ENCODE measurements around the gene LTBP2.

LTBP2 gene

DNA sequence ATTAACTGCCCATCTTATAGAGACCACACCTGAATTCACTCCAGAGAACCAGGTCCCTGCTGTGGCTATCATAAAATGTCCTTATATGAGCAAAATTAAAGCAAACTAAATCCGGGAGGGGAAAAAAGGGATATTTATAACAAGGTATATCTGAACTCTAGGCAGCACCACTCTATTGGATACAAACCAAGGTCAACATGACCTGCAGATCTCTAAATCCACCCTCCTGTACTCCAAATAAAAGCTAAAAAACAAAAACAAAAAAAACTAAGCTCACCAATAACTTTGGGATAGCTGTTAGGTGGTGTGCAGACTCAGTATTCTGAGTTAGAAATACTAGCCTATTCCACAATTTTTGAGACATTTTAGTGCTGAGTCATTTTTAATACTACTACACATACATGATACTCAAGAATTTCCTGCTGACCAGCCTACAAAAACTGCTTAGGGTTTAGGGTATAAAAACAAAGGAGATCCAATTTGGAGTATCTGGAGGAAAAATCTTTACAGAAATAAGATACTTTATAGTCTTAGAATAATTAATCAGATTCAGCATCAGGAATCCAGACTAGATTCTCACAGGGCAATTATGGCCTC is 46.6 kb upstream of the LTBP2 start:
- Histone ChIP-seq H3K4me1 (ENCODE audit: control insufficient read depth, low read length) (no peaks in the 10 kb centered on the region), H3K36me3 (ENCODE audit: control insufficient read depth, low read length) (peaks cover 36% of the 10 kb centered on the region), H3K4me3 (ENCODE audit: low read length) (no peak overlapping the region), H4K20me1 (ENCODE audit: control insufficient read depth, insufficient read depth, low read depth, low read length) (no peaks in the 10 kb centered on the region), H3K4me2 (ENCODE audit: low read length) (no peak overlapping the region), H3K9me3 (ENCODE audit: control insufficient read depth, insufficient read depth, low read length) (no peaks in the 10 kb centered on the region), H3K27ac (ENCODE audit: low read depth, low read length) (no peak overlapping the region), H3K27me3 (ENCODE audit: control insufficient read depth, low read length) (no peaks in the 10 kb centered on the region), H3F3A (ENCODE audit: control insufficient read depth, insufficient read depth) (no peaks in the 10 kb centered on the region), H3K9me2 (replicated peaks; ENCODE audit: control insufficient read depth, low read length) (no peaks in the 10 kb centered on the region), H3K79me2 (ENCODE audit: control insufficient read depth, low read length) (no peaks in the 10 kb centered on the region)
- no peak for TF ChIP-seq EZH2phosphoT487 (IDR thresholded peaks at IDR 0.05; ENCODE audit: borderline replicate concordance, low read length)
- TF ChIP-seq, protein P1, sequence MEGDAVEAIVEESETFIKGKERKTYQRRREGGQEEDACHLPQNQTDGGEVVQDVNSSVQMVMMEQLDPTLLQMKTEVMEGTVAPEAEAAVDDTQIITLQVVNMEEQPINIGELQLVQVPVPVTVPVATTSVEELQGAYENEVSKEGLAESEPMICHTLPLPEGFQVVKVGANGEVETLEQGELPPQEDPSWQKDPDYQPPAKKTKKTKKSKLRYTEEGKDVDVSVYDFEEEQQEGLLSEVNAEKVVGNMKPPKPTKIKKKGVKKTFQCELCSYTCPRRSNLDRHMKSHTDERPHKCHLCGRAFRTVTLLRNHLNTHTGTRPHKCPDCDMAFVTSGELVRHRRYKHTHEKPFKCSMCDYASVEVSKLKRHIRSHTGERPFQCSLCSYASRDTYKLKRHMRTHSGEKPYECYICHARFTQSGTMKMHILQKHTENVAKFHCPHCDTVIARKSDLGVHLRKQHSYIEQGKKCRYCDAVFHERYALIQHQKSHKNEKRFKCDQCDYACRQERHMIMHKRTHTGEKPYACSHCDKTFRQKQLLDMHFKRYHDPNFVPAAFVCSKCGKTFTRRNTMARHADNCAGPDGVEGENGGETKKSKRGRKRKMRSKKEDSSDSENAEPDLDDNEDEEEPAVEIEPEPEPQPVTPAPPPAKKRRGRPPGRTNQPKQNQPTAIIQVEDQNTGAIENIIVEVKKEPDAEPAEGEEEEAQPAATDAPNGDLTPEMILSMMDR (IDR thresholded peaks at IDR 0.05; ENCODE audit: low read depth, low read length, poor library complexity, severe bottlenecking), result no peak

DNA sequence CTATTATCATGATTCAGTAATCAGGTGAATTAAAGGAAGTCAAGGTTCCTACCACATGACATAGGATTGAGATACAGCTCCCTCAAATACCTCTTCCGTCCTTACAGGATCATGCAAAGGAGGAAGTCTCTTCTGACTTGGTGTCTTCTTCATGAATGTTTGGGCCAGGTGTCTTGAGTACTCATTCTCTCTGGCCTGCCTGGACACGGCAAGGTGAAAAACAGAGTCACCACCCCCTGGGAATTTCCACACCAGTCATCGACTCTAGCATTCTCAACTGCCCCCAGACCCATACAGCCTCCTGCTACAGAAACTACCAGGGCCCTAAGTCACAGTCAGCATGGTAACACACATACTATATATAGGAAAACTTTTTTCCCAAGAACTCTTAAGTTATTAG is 44.9 kb upstream of the LTBP2 start:
- H3K36me3 ChIP-seq (ENCODE audit: control insufficient read depth, low read length), result peaks cover 19% of the 10 kb centered on the region
- no peaks in the 10 kb centered on the region for H3K79me2 ChIP-seq (ENCODE audit: control insufficient read depth, low read length)
- H3K9me2 ChIP-seq (replicated peaks; ENCODE audit: control insufficient read depth, low read length), result no peaks in the 10 kb centered on the region
- no peaks in the 10 kb centered on the region for H3K27me3 ChIP-seq (ENCODE audit: control insufficient read depth, low read length)
- no peak overlapping the region for H3K27ac ChIP-seq (ENCODE audit: low read depth, low read length)
- H3K4me3 ChIP-seq (ENCODE audit: low read length), result no peak overlapping the region
- H3F3A ChIP-seq (ENCODE audit: control insufficient read depth, insufficient read depth), result no peaks in the 10 kb centered on the region
- H3K4me2 ChIP-seq (ENCODE audit: low read length), result no peak overlapping the region
- no peaks in the 10 kb centered on the region for H3K9me3 ChIP-seq (ENCODE audit: control insufficient read depth, insufficient read depth, low read length)
- H3K4me1 ChIP-seq (ENCODE audit: control insufficient read depth, low read length), result no peaks in the 10 kb centered on the region
- TF ChIP-seq, protein P1 (IDR thresholded peaks at IDR 0.05; ENCODE audit: low read depth, low read length, poor library complexity, severe bottlenecking), result no peak
- no peak for TF ChIP-seq EZH2phosphoT487 (IDR thresholded peaks at IDR 0.05; ENCODE audit: borderline replicate concordance, low read length)
- H4K20me1 ChIP-seq (ENCODE audit: control insufficient read depth, insufficient read depth, low read depth, low read length), result no peaks in the 10 kb centered on the region

DNA sequence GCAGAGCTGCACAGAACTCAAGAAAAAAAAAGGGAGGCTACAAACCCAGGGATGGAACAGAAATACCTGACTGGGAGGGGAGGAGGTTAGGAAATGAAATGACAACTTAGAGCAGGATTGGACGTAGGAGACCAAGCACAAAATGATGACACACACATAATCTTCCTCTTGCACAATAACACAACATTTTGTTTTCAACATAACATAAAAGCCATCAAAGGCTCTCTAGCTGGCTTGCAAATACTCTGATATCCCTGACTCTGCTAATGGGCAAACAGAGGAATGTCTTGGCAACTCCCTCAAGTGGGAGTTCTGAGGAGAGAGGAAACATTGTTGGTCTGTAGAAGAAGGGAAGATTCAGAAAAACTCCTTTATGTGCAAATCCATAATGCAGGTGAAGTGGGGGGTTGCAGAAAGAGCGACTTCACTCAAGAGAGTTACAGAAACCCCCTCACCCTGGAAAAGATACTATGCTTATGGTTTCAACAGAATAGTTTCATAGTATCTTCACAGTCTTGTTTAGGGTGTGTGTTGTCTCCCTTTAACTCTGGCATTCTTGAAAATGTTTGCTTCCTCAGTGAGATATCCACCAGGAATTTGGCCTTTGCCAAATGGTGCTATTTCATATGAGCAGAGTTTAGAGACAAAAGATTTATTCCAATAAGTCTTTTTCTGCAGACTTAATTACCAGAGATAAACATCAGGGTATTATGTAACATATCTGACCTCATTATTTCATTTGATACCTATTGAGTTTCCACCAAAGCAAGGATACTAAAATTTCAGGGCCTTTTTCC is 43.8 kb upstream of the LTBP2 start:
- no peaks in the 10 kb centered on the region for H3K27me3 ChIP-seq (ENCODE audit: control insufficient read depth, low read length)
- H3K4me2 ChIP-seq (ENCODE audit: low read length), result no peak overlapping the region
- H3K36me3 ChIP-seq (ENCODE audit: control insufficient read depth, low read length), result peaks cover 14% of the 10 kb centered on the region
- H3K4me1 ChIP-seq (ENCODE audit: control insufficient read depth, low read length), result no peaks in the 10 kb centered on the region
- H4K20me1 ChIP-seq (ENCODE audit: control insufficient read depth, insufficient read depth, low read depth, low read length), result no peaks in the 10 kb centered on the region
- H3K9me3 ChIP-seq (ENCODE audit: control insufficient read depth, insufficient read depth, low read length), result no peaks in the 10 kb centered on the region
- H3K4me3 ChIP-seq (ENCODE audit: low read length), result no peak overlapping the region
- no peaks in the 10 kb centered on the region for H3K79me2 ChIP-seq (ENCODE audit: control insufficient read depth, low read length)
- TF ChIP-seq, protein P1 (IDR thresholded peaks at IDR 0.05; ENCODE audit: low read depth, low read length, poor library complexity, severe bottlenecking), result no peak
- no peak for TF ChIP-seq EZH2phosphoT487 (IDR thresholded peaks at IDR 0.05; ENCODE audit: borderline replicate concordance, low read length)
- H3K27ac ChIP-seq (ENCODE audit: low read depth, low read length), result no peak overlapping the region
- no peaks in the 10 kb centered on the region for H3K9me2 ChIP-seq (replicated peaks; ENCODE audit: control insufficient read depth, low read length)
- H3F3A ChIP-seq (ENCODE audit: control insufficient read depth, insufficient read depth), result no peaks in the 10 kb centered on the region

All from DOHH2 (cell line).